HG03159 (cell line): ENCODE measurements around the gene SUMF1.

ENCODE experiments used
- ATAC-seq: cut with Tn5 transposase; IDR thresholded peaks from one replicate; pipeline ENCODE4 v1.9.1; 2021; ENCODE audit warnings: mild to moderate bottlenecking, moderate library complexity; ENCODE audit not compliant: unreplicated experiment

Gene SUMF1

GRCh38 chr3:4466741-4467521 lies at the start of gene SUMF1:
TSS of gene SUMF1 (minus strand) at chr3:4467269. CDS start at chr3:4467245, 24 bp downstream.
- peak; percentile 99 for ATAC-seq

DNA sequence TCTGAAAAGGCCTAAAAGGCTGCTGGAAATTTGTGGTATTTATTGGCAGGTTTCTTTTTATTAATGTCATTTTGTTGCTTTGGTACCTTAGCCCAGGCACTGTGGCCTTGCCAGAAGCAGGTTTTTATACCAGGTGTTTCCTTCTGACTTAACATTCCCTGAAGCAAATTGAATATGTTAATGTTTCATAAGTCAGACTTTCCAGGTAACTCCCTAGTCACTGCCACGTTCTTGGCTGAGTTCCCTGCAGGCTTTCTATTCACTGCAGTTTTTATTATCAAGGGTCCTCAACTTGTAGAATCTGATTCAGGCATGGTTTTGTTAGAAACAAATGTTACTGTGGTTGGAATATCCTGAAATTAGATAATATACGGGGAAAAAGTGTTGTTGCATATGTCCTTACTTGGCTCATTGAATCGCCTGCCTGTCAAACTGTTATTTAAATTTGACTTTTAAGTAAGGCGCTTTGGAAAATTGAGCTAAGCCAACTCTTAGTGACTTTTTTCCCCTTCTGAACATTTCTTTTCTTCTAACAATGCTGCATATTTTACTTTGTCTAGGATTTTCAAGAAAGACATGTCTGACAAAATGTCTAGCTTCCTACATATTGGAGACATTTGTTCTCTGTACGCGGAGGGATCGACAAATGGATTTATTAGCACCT lies 49.0 kb upstream of the SUMF1 start:
- ATAC-seq = no peak

GRCh38 chr3:4514916-4515315 lies 47.8 kb upstream of the SUMF1 start:
- no peak for ATAC-seq

- ATAC-seq = no peak
These were observed 47.3 kb upstream of the SUMF1 start for GRCh38 chr3:4514321-4514720.

- ATAC-seq = no peak
These were observed 46.0 kb upstream of the SUMF1 start for GRCh38 chr3:4512895-4513616.

- no peak for ATAC-seq
These were observed 44.6 kb upstream of the SUMF1 start for GRCh38 chr3:4511491-4512262.

DNA sequence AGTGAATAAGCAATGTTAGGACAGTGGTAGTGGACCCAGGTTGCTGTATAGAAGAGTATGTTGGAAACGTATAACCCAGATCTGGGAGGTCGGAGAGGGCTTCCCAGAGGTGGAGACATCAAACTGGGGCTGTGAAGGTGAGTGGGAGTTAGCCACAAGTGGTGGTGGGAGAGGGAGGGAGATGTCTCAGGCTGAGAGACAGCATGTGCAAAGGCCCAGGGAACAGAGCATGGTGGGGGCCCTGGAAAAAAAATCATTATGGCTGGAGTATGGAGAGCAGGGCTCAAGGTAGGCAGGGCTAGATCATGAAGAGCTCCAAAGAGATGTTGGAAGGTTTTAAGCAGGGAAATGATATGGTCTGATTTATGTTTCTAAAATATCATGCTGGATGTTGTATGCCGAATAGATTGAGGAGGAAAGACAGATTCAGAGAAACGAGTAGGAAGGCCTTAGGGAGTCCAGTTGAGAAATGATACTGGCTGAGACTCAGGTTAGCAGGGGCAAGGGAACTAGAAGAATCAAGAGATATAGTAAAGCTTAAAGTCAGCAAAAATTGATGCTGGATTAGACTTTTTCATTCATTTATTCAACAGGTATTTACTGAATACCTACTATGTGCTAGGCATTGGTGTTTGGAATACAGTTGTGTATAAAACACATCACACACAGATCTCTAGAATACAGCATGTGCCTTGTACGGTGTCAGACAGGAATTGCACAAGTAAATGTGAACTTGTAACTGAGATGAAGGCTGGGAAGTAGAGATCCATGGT lies 43.1 kb upstream of the SUMF1 start:
- ATAC-seq = no peak

DNA sequence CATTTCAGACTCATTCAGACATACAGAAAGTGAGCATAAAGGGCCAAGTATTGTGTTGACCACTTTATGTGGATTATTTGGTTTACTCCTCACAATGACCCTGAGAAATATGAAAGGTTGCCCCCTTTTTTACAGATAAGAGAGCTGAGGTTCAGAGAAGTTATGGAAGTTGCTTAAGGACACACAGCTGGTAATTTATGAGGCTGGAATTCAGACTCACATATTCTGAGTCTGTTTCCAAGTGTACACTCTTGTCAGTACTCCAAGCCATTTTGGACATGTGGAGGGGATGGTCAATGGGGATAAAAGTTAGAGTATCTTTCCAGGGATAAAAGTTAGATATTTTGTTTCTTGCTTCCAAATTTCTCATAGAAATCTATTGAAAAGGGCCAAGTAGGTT lies 42.0 kb upstream of the SUMF1 start:
- ATAC-seq = no peak

DNA sequence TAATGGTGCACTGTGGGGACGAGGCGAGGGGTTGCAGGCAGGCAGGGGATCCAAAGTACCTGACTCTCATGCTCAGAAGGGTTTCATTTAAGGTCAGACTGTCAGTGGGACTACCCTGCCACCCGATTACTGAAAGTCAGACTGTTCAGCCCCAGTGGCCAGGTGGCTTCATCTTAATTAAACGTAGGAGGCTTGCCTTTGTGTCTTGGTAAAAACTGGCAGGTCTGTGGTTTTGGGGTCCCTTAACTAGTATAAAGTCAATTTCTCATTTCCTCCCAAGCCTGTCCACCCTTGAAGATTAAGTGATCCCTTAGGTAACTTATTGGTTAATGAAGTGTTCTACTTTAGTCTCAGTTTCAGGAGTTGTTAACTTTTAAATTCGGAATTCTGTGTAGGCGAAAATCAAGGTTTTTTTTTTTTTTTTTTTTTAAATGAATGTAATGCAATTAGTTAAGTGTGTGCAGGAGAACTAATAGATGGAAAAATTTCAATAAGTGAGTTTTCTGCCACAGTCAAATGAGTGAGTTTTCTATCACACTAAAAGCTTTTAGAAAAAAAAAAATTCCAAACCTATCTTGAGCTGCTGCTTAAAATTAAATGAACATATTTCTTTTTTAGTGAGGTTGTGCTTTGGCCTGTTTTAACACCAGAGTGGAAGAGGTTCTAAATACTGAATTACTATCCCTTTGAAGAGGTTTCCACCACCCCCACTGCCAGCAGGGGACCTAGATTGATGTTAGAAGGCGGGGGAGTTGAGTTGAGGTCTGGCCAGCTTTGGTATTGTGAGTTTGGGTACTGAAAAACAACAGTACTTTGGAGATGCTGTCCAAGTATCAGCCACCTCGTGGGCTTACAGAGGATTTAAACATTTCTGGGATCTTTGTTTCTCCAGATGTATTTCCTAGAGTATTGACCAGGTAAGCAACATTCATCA lies 41.2 kb upstream of the SUMF1 start:
- peak; percentile 72 for ATAC-seq

- no peak for ATAC-seq
These were observed 40.0 kb upstream of the SUMF1 start for GRCh38 chr3:4507024-4507596.

DNA sequence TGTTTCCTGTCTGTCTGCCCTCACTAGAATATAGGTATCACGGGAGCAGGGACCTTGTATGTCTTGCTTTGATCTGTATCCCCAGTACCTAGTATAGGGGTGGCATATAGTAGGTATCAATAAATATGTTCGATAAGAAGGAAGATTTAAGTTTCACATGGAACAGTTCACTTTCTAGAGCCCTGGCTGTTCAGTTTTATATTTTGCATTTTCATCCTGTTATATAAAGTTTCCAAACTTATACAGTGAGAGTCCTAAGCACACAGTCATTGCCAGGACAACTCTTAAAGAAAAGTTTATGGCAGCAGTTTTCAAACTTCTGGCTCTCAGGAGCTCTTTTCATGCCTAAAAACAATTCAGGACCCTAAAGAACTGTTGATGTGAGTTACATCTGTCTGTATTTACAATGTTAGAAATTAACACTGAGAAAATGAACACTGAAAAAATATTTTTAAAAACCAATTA lies 39.5 kb upstream of the SUMF1 start:
- no peak for ATAC-seq

DNA sequence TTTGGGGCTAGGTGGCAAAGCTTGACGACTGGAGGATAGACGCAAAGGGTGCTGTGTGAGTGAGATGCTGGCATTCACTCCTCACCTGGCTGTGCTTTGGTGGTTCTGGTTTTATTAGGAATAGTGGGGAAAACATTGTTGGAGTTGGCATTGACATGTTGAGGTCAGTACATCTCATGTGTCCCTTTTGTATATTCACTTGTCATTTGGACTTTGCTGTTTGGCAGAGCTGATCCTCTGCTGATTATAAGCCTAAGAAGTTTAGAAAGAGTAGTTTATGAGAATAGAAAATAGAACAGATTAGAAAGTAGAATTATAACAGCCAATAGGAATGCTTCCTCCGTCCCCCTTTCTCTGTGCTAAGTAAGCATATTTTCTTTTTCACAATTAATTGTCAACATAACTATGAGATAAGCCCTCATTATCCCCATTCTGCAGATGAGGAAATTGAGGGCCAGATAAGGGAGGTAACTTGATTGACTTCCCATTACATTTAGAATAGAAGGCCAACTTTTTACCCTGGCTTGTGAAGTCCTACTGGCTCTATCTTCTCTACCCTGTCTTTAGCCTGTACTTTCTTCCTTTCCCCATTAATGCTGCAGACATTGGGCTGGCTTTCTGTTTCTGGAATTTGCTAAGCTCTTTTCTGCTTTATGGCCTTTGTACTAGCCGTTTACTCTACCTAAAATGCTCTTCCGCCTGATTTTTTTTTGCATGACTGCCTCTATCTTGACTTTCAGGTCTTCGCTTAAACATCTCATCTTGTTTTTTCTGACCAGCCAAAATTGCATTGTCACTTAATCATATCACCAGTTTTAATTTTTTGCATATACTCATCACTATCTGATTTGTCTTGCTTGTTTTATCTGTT lies 38.9 kb upstream of the SUMF1 start:
- ATAC-seq = no peak

- no peak for ATAC-seq
These were observed 37.5 kb upstream of the SUMF1 start for GRCh38 chr3:4504340-4505261.

- peak; percentile 64 for ATAC-seq
These were observed 36.0 kb upstream of the SUMF1 start for GRCh38 chr3:4503050-4503449.

DNA sequence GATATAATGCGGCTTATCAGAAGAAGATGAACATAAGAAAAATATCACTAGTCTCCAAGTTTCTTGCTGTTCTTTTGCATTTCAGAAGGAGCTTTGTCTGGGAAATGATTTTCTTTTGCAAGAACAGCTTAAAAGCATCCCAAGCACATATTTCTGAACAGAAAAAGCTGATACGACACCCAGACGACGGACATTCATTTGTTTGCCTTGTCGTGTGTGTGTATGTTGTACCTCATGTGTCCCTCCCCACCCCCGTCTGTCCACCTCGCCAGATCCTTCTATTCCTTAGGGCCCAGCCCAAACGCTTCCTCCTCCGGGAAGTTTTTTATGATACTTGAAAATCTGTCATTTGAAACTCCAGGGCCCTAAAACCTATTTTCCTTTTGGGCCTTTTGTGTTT lies 34.9 kb upstream of the SUMF1 start:
- no peak for ATAC-seq

- ATAC-seq = no peak
These were observed 34.4 kb upstream of the SUMF1 start for GRCh38 chr3:4501437-4501836.

DNA sequence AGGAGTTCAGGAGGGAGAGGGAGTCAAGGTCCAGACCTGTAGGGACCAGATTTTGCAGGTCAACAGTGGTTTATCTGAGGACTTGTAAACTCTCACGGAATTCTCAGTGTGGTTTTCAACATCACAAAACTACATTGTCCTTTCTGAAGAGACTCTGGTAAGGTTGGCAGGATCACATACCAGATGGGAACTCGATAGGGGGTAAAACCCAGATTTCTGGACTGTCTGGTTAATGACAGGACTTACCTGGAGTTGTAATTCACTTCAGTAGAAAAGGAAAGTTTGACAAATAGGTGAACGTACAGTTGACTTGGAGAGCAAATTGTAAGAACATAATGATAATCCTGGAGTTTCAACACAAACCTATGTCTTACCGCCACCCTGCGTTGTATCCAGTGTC lies 31.4 kb upstream of the SUMF1 start:
- no peak for ATAC-seq
